ENCODE data around the gene KCNIP3.

DNA sequence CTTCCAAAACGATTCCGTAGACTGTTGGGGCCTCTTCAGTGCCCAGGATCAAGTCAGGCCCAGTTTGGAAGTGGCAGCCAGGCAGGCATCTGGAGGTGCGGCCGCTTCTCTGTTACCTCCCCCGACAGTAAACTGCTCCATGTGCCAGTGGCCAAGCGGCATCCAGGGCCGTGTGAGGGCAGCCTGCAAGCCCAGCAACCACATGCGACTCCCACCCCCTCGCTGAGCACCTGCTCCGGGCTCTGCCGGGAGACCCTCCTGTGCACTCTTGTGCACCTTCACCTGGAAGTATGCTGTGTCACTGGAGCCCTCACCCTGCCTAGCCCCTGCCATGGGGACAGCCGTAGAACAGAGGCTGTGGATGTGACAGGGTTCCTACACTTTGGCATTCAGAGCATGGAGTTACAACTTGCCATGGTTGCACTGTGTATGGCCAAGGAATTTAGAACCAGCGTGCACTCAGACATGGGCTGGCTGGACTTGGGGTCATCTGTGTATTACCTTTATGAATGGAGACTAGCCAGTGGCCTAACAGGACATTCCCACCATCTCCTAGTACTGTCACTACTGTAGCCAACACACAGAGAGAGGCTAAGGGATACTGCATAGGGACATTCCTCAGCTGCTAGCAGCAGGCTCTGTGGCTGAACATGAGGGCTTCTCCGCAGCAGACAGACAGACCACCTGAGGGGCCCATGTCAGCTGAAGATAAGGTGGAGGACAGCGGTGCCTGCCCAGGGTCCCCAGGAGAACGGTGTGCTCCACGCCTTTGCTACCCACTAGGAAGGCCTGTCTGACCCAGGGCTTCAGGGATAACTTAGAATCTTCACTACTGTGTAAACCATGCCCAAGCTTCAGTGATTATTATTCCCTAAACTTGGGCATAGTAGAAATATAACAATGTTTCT lies 80.3 kb downstream of the KCNIP3 start:
- no peak for TF ChIP-seq ZNF57 (CRISPR knock-in tag; IDR thresholded peaks at IDR 0.05)
- TF ChIP-seq, protein P1, sequence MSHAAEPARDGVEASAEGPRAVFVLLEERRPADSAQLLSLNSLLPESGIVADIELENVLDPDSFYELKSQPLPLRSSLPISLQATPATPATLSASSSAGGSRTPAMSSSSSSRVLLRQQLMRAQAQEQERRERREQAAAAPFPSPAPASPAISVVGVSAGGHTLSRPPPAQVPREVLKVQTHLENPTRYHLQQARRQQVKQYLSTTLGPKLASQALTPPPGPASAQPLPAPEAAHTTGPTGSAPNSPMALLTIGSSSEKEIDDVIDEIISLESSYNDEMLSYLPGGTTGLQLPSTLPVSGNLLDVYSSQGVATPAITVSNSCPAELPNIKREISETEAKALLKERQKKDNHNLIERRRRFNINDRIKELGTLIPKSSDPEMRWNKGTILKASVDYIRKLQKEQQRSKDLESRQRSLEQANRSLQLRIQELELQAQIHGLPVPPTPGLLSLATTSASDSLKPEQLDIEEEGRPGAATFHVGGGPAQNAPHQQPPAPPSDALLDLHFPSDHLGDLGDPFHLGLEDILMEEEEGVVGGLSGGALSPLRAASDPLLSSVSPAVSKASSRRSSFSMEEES (CRISPR knock-in tag; IDR thresholded peaks at IDR 0.05), result no peak
- TF ChIP-seq RNF2 (IDR thresholded peaks at IDR 0.05), result no peak
- no peak for TF ChIP-seq SRSF9 (IDR thresholded peaks at IDR 0.05; ENCODE audit: borderline replicate concordance, low read depth, low read length)
- no peak for TF ChIP-seq ARID1B (IDR thresholded peaks at IDR 0.05)
- TF ChIP-seq ZBTB17 (CRISPR knock-in tag; IDR thresholded peaks at IDR 0.05), result no peak
- no peak for TF ChIP-seq SP2 (IDR thresholded peaks at IDR 0.05; ENCODE audit: extremely low read depth, low read depth, low read length, poor library complexity, severe bottlenecking)
- no peak for TF ChIP-seq RFX5 (IDR thresholded peaks at IDR 0.05; ENCODE audit: low read depth, low read length)
- TF ChIP-seq TRIM24 (IDR thresholded peaks at IDR 0.05), result no peak
- no peak for TF ChIP-seq TAF1 (IDR thresholded peaks at IDR 0.05; ENCODE audit: control insufficient read depth, extremely low read depth, insufficient read depth, low read length, severe bottlenecking)
- TF ChIP-seq, protein P2, sequence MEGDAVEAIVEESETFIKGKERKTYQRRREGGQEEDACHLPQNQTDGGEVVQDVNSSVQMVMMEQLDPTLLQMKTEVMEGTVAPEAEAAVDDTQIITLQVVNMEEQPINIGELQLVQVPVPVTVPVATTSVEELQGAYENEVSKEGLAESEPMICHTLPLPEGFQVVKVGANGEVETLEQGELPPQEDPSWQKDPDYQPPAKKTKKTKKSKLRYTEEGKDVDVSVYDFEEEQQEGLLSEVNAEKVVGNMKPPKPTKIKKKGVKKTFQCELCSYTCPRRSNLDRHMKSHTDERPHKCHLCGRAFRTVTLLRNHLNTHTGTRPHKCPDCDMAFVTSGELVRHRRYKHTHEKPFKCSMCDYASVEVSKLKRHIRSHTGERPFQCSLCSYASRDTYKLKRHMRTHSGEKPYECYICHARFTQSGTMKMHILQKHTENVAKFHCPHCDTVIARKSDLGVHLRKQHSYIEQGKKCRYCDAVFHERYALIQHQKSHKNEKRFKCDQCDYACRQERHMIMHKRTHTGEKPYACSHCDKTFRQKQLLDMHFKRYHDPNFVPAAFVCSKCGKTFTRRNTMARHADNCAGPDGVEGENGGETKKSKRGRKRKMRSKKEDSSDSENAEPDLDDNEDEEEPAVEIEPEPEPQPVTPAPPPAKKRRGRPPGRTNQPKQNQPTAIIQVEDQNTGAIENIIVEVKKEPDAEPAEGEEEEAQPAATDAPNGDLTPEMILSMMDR (IDR thresholded peaks at IDR 0.05 in 2 of 3, conservative IDR thresholded peaks at IDR 0.05 in 1 of 3; ENCODE audit: insufficient read depth in 2 of 3, low read depth in 1 of 3, low read length in 3 of 3), result no peak
- TF ChIP-seq BRD9 (IDR thresholded peaks at IDR 0.05; ENCODE audit: low read depth, partially characterized antibody), result no peak

All from K562 (cell line).